ENCODE measurements around the gene ALDH1L2. TPM values are rescaled to one million over a fixed set of nuclear protein-coding genes. Genes with fewer than 3 reads are reported as not detected.

Gene ALDH1L2
- total RNA-seq, 1 experiment from 2014 or later: 0.15 TPM

- Histone ChIP-seq H3K4me2 (ENCODE audit: low read length) (no peak overlapping the region), H2AFZ (ENCODE audit: low read length) (no peak overlapping the region), H3K36me3 (ENCODE audit: low read depth, low read length) (peaks cover 76% of the 10 kb centered on the region), H3K9me3 (ENCODE audit: low read length) (no peaks in the 10 kb centered on the region), H4K20me1 (ENCODE audit: low read length) (no peaks in the 10 kb centered on the region), H3K9me2 (replicated peaks; ENCODE audit: low read length) (no peaks in the 10 kb centered on the region), H3K79me2 (ENCODE audit: low read length) (no peaks in the 10 kb centered on the region), H3K27me3 (ENCODE audit: low read length) (no peaks in the 10 kb centered on the region), H3K4me3 (ENCODE audit: low read length) (no peak overlapping the region), H3K9ac (ENCODE audit: low read length) (no peak overlapping the region), H3F3A (ENCODE audit: low read length, unreplicated experiment) (no peaks in the 10 kb centered on the region), H3K27ac (ENCODE audit: low read length) (no peak overlapping the region), H3K4me1 (ENCODE audit: insufficient read depth, low read length) (no peaks in the 10 kb centered on the region)
- intact Hi-C loops (cut with micrococcal nuclease): no loop called here
- ATAC-seq: no peak
- BruUV-seq (replicated peaks): no TSS peak
- CTCF ChIA-PET: no interaction called here
- TF ChIP-seq EZH2phosphoT487 (IDR thresholded peaks at IDR 0.05; ENCODE audit: borderline replicate concordance, low read length) (no peak), EZH2 (IDR thresholded peaks at IDR 0.05; ENCODE audit: low read length, unreplicated experiment) (no peak), CTCF (conservative IDR thresholded peaks at IDR 0.05; ENCODE audit: low read depth, low read length) (no peak)
- POLR2A ChIA-PET (ENCODE audit: unreplicated experiment): no interaction called here
- no peak for DNase-seq
Observed at GRCh38 chr12:104999347-104999685, 84.9 kb downstream of the ALDH1L2 start.

GRCh38 chr12:104998423-104999346 lies 85.6 kb downstream of the ALDH1L2 start:
- H4K20me1 ChIP-seq (ENCODE audit: low read length): no peaks in the 10 kb centered on the region
- H3K4me2 ChIP-seq (ENCODE audit: low read length): no peak overlapping the region
- H2AFZ ChIP-seq (ENCODE audit: low read length): no peak overlapping the region
- H3K9me2 ChIP-seq (replicated peaks; ENCODE audit: low read length): no peaks in the 10 kb centered on the region
- H3K27ac ChIP-seq (ENCODE audit: low read length): no peak overlapping the region
- H3K9me3 ChIP-seq (ENCODE audit: low read length): no peaks in the 10 kb centered on the region
- ChIA-PET CTCF (no interaction called here), POLR2A (ENCODE audit: unreplicated experiment) (no interaction called here)
- H3F3A ChIP-seq (ENCODE audit: low read length, unreplicated experiment): no peaks in the 10 kb centered on the region
- no peaks in the 10 kb centered on the region for H3K4me1 ChIP-seq (ENCODE audit: insufficient read depth, low read length)
- intact Hi-C loops (cut with micrococcal nuclease): no loop called here
- no peak for DNase-seq
- H3K79me2 ChIP-seq (ENCODE audit: low read length): no peaks in the 10 kb centered on the region
- TF ChIP-seq EZH2phosphoT487 (IDR thresholded peaks at IDR 0.05; ENCODE audit: borderline replicate concordance, low read length): no peak
- no peak for TF ChIP-seq EZH2 (IDR thresholded peaks at IDR 0.05; ENCODE audit: low read length, unreplicated experiment)
- no peak for TF ChIP-seq CTCF (conservative IDR thresholded peaks at IDR 0.05; ENCODE audit: low read depth, low read length)
- BruUV-seq (replicated peaks): no TSS peak
- H3K36me3 ChIP-seq (ENCODE audit: low read depth, low read length): peaks cover 78% of the 10 kb centered on the region
- no peaks in the 10 kb centered on the region for H3K27me3 ChIP-seq (ENCODE audit: low read length)
- H3K9ac ChIP-seq (ENCODE audit: low read length): no peak overlapping the region
- no peak for ATAC-seq
- H3K4me3 ChIP-seq (ENCODE audit: low read length): no peak overlapping the region

GRCh38 chr12:104997541-104997940 lies 86.7 kb downstream of the ALDH1L2 start:
- H3K9me3 ChIP-seq (ENCODE audit: low read length): no peaks in the 10 kb centered on the region
- no peak overlapping the region for H3K27ac ChIP-seq (ENCODE audit: low read length)
- H3K79me2 ChIP-seq (ENCODE audit: low read length): no peaks in the 10 kb centered on the region
- H3K9ac ChIP-seq (ENCODE audit: low read length): no peak overlapping the region
- no peak overlapping the region for H2AFZ ChIP-seq (ENCODE audit: low read length)
- no peak overlapping the region for H3K4me3 ChIP-seq (ENCODE audit: low read length)
- no peaks in the 10 kb centered on the region for H4K20me1 ChIP-seq (ENCODE audit: low read length)
- H3K9me2 ChIP-seq (replicated peaks; ENCODE audit: low read length): no peaks in the 10 kb centered on the region
- BruUV-seq (replicated peaks): no TSS peak
- H3K27me3 ChIP-seq (ENCODE audit: low read length): no peaks in the 10 kb centered on the region
- ChIA-PET CTCF (no interaction called here), POLR2A (ENCODE audit: unreplicated experiment) (no interaction called here)
- intact Hi-C loops (cut with micrococcal nuclease): no loop called here
- peaks cover 79% of the 10 kb centered on the region for H3K36me3 ChIP-seq (ENCODE audit: low read depth, low read length)
- no peak overlapping the region for H3K4me2 ChIP-seq (ENCODE audit: low read length)
- TF ChIP-seq CTCF (conservative IDR thresholded peaks at IDR 0.05; ENCODE audit: low read depth, low read length) (no peak), EZH2 (IDR thresholded peaks at IDR 0.05; ENCODE audit: low read length, unreplicated experiment) (no peak), EZH2phosphoT487 (IDR thresholded peaks at IDR 0.05; ENCODE audit: borderline replicate concordance, low read length) (no peak)
- H3K4me1 ChIP-seq (ENCODE audit: insufficient read depth, low read length): no peaks in the 10 kb centered on the region
- DNase-seq (no peak), ATAC-seq (no peak)
- no peaks in the 10 kb centered on the region for H3F3A ChIP-seq (ENCODE audit: low read length, unreplicated experiment)
